ENCODE results near the gene SH3PXD2A. TPM values are rescaled to one million over a fixed set of nuclear protein-coding genes. Genes with fewer than 3 reads are reported as not detected.
"Not testable (repeated sequence)": the region's sequence is repeated elsewhere in the genome, so short reads cannot be mapped to it uniquely, and the experiment has no call there.

SH3PXD2A gene
- total RNA-seq, 1 donor from 2014 or later = 36.8 TPM

- Mint-ChIP-seq H3K27ac (no peak overlapping the region), H3K36me3 (no peaks in the 10 kb centered on the region), H3K4me1 (peaks cover 8% of the 10 kb centered on the region), H3K9me3 (no peaks in the 10 kb centered on the region), H3K4me3 (no peak overlapping the region), H3K27me3 (ENCODE audit: low read depth) (no peaks in the 10 kb centered on the region)
- no peak for DNase-seq (ENCODE audit: low spot score in 2 of 2, unreplicated experiment in 2 of 2)
- TF ChIP-seq, protein P1, sequence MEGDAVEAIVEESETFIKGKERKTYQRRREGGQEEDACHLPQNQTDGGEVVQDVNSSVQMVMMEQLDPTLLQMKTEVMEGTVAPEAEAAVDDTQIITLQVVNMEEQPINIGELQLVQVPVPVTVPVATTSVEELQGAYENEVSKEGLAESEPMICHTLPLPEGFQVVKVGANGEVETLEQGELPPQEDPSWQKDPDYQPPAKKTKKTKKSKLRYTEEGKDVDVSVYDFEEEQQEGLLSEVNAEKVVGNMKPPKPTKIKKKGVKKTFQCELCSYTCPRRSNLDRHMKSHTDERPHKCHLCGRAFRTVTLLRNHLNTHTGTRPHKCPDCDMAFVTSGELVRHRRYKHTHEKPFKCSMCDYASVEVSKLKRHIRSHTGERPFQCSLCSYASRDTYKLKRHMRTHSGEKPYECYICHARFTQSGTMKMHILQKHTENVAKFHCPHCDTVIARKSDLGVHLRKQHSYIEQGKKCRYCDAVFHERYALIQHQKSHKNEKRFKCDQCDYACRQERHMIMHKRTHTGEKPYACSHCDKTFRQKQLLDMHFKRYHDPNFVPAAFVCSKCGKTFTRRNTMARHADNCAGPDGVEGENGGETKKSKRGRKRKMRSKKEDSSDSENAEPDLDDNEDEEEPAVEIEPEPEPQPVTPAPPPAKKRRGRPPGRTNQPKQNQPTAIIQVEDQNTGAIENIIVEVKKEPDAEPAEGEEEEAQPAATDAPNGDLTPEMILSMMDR (IDR thresholded peaks at IDR 0.05; ENCODE audit: unreplicated experiment) = no peak
Measured at GRCh38 chr10:103764296-103765088, 90.9 kb downstream of the SH3PXD2A start.

DNA sequence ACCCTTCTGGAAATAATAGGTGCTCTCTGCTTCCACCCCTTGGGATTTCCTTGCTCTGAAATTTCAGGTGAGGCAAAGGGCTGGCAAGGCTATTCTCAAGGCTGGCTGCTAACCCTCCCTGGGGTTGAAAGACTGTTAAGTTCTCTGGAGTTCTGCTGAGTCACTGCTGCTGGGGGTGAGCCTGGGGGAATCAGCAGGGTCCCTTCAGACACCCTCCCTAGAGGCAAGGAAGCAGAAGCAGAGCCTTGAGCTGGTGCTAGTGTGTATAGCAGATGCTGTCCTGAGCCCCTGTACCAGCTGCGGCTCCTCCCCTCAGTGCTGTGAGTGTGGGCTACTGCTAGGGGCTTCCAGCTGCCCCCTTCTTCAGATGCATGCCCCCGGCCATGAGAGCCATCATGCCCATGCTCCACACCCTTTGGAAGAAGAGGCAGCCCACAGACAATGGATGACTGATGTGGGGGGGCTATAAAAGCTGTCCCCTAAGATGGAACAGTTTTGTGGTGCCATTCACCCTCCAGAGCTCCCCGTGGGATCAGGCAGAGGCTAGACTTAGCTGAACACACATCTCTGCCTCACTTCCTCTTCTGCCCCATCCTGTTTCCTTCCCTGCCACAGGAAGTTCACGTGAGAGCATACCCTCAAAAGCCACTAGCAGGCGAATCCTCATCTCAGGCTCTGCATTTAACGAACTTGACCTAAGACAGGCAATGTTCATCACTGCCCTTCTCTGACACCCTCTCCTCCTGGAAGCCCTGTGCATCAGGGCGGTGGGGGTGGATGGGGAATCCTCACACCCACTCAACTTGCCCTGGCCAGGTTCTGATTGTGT lies 91.8 kb downstream of the SH3PXD2A start:
- Mint-ChIP-seq H3K4me1 (peaks cover 17% of the 10 kb centered on the region), H3K36me3 (no peaks in the 10 kb centered on the region), H3K27me3 (ENCODE audit: low read depth) (no peaks in the 10 kb centered on the region), H3K9me3 (no peaks in the 10 kb centered on the region), H3K27ac (no peak overlapping the region), H3K4me3 (no peak overlapping the region)
- TF ChIP-seq, protein P1 (IDR thresholded peaks at IDR 0.05; ENCODE audit: unreplicated experiment) = no peak
- DNase-seq (ENCODE audit: low spot score in 2 of 2, unreplicated experiment in 2 of 2) = no peak

GRCh38 chr10:103762916-103763315 lies 92.5 kb downstream of the SH3PXD2A start:
- H3K27ac Mint-ChIP-seq = no peak overlapping the region
- no peaks in the 10 kb centered on the region for H3K9me3 Mint-ChIP-seq
- no peaks in the 10 kb centered on the region for H3K36me3 Mint-ChIP-seq
- TF ChIP-seq, protein P1 (IDR thresholded peaks at IDR 0.05; ENCODE audit: unreplicated experiment) = no peak
- H3K4me3 Mint-ChIP-seq = no peak overlapping the region
- H3K27me3 Mint-ChIP-seq (ENCODE audit: low read depth) = no peaks in the 10 kb centered on the region
- H3K4me1 Mint-ChIP-seq = peaks cover 24% of the 10 kb centered on the region
- no peak for DNase-seq (ENCODE audit: low spot score in 2 of 2, unreplicated experiment in 2 of 2)

- no peak for DNase-seq (ENCODE audit: low spot score in 2 of 2, unreplicated experiment in 2 of 2)
- H3K4me3 Mint-ChIP-seq = no peak overlapping the region
- H3K36me3 Mint-ChIP-seq = no peaks in the 10 kb centered on the region
- peaks cover 31% of the 10 kb centered on the region for H3K4me1 Mint-ChIP-seq
- no peaks in the 10 kb centered on the region for H3K27me3 Mint-ChIP-seq (ENCODE audit: low read depth)
- no peaks in the 10 kb centered on the region for H3K9me3 Mint-ChIP-seq
- TF ChIP-seq, protein P1 (IDR thresholded peaks at IDR 0.05; ENCODE audit: unreplicated experiment) = no peak
- no peak overlapping the region for H3K27ac Mint-ChIP-seq
Measured at GRCh38 chr10:103762162-103762561, 93.2 kb downstream of the SH3PXD2A start.

DNA sequence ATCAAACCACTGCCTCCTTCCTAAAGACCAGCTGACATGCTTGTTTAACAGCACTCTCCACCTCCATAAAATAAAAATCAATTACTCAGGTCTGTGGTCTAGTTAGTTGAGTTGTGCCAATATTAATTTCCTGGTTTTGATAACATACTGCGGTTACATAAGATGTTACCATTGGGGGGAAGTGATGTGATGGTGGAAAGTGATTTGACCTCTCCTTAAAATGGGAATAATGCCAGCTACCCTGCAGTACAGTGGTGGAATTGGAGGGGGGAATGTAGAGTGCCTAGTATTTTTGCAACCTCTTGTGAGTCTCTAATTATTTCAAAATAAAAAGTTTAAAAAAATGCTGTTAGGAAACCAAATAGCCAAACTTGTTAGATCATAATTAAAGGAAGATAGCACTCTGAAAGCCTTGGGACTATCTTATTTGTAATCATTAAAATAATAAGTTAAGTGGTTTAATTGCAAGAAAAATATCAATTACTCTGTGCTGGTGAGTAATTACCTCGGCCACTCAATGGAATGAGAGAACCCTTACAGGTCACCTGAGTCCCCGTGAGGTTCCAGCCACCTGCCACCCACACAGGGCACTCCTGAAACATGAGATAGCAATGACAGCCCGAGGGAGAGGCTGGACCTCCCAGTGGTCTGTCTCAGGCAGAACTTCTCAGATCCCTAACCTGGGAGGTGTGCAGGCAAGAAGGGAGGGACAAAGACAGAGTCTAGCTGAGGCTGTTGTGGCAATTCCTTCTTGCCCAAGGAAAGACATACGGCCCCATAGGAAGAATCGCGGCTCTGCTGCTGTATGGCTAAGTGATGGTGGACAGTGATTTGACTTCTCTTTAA lies 94.1 kb downstream of the SH3PXD2A start:
- Mint-ChIP-seq H3K27me3 (ENCODE audit: low read depth) (no peaks in the 10 kb centered on the region), H3K9me3 (no peaks in the 10 kb centered on the region), H3K36me3 (no peaks in the 10 kb centered on the region), H3K4me3 (no peak overlapping the region), H3K4me1 (peaks cover 35% of the 10 kb centered on the region), H3K27ac (no peak overlapping the region)
- TF ChIP-seq, protein P1 (IDR thresholded peaks at IDR 0.05; ENCODE audit: unreplicated experiment) = no peak
- DNase-seq (ENCODE audit: low spot score in 2 of 2, unreplicated experiment in 2 of 2) = no peak

- H3K27ac Mint-ChIP-seq; H3K4me3 Mint-ChIP-seq; H3K9me3 Mint-ChIP-seq; H3K36me3 Mint-ChIP-seq; H3K27me3 Mint-ChIP-seq (ENCODE audit: low read depth); DNase-seq (ENCODE audit: low spot score in 2 of 2, unreplicated experiment in 2 of 2): not testable (repeated sequence)
- peaks cover 35% of the 10 kb centered on the region for H3K4me1 Mint-ChIP-seq
Measured at GRCh38 chr10:103760233-103760632, 95.1 kb downstream of the SH3PXD2A start.

All from mesothelial cell of epicardium (in vitro differentiated cells).